HUDEP-2 (cell line): ENCODE measurements around the gene CHST11.

Experiments
- DNase-seq, 76 experiments: peaks; one replicate each; lab custom pipeline; 2025; ENCODE audit not compliant: unreplicated experiment in 76 of 76; lab: John Stamatoyannopoulos, UW

The CHST11 gene

DNA sequence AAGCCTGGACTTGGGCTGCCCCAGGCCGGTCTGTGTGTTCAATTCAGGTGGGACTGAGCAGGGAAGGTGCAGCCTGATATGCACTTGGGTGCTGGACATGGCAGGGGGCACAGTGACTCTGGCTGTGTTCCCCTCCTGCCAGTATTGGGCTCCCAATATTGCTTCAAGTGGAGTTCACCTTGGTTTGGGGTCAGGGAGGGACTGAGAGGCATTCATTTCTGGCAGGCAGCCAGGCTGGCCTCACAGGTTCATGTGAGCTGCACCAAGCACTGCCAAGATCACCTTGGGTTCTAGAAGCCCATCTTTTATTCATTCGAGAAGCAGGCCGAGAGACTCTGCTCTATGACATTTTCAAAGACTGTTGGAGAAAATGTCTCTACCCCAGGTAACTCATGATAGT, 245.0 kb downstream of the CHST11 start:
- DNase-seq, result no peak

DNA sequence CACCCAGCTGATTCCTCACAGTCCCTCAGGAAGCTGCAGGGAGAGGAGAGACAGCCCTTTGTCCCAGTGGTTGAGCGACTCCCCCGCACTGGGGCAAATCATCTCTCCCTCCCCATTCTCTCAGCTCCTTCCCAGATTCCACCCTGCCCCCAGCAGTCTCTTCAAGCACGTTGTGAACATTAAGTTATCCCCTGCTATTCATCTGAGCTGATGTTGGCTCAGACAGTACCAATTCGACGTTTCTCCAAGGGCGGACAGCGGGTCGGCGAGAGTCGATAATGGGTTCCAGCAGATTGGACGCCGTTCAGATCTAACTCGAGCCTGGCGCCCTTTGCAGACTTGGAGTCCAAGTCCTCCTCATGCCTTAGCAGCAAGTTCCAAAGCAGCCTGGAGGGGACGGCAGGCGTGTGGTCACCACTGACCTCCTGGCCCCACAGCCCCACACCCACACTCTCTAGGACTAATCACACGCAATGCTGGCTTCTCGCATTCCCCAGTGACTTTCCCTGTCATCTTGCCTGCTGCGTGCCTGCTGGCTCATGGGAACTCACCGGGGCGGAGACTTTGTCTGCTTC, 245.9 kb downstream of the CHST11 start:
- DNase-seq, result no peak

DNA sequence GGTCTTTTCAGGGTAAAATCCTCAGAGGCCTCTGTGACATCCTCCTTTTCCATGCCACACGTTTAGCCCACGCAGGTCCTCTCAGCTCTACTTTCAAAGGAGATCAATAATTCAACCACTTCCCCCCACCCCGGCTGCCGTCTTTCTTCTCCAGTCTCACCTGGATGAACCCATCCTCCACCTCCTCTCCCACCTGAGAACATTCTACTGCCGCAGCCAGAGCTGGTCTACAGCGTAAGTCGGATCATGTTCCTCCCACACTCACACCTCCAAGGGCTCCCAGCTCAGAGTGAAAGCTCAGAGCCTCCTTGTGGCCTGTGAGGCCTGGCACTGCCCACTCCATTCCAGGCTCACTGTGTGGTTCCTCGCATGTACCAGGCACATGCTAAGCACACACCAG, 246.6 kb downstream of the CHST11 start:
- DNase-seq, result no peak

DNA sequence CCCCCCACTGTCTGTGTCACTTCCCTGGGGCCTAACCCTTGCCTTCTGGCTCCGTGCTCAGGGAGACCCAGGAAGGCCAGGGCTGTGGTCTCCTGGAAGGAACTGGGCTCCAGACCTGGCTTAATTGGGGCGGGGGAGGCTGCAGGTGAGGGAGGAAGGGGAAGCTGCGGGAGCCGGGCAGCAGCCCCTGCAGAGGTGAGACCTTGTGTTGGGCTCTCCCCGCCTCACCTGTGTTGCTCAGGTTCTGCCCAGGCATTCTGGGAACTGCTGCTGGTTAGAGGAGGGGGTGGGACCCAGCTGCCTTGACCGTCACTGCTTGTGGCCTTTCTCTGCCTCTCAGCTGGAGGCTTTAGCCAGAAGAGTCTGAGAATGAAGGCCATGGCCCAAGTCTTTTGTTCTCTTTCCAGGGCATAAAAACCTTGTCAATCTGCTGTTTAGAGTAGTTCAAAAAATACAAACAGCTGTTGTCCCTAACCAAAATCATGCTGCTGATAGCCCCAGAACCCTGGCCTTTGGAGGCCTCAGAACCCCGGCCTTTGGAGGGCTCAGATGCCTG, 247.6 kb downstream of the CHST11 start:
- no peak for DNase-seq

DNA sequence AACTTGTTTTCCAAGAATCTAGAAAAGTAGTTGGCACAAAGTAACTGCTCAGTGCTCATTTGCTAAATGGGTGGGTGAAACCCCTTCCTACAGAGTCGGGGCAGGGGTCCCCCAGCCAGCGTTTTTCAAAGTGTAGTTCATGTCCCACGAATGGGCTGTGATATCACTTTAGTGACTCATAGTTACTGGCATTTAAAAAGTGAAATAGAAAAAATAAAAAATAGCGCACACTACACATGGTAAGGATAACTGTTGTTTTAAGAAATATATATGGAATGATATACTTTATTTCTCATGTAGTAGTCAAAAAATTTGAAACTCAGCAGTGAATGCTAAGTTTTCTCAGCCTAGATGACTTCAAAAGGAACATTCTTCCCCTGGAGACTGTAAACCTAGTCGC, 250.4 kb downstream of the CHST11 start:
- DNase-seq, result no peak

DNA sequence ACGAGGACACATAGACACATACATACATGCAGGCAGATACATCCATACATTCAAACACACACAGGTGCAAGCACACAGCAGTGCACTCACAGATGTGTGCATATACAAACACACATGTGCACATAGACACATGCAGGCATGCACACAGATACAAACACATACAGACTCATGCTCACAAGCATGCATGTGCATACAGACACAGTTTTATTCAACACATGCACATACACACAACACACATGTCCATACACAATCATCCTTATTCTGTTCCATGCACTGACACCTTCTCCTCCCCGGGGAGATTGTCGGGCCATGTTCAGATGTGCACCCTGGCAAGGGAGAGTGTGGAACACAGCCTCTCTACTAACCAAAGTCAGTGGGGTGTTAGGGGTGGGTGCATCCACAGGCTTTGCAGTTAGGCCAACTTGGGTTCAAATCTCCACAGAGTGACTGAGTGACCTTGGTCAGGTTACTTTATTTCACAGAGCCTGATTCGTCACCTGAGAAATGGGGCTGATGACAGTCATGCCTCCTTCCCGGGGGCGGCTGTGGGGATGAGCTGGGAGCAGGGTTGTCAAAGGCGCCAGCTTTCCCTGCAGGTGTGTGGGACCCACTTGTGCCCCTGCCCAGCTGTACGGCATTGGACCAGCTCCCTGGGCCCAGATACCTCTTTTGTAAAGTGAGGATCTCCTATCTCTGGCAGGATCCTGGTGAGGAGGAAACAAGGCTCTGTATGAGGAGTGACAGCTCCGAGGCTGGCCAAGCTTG, 251.2 kb downstream of the CHST11 start:
- no peak for DNase-seq

DNA sequence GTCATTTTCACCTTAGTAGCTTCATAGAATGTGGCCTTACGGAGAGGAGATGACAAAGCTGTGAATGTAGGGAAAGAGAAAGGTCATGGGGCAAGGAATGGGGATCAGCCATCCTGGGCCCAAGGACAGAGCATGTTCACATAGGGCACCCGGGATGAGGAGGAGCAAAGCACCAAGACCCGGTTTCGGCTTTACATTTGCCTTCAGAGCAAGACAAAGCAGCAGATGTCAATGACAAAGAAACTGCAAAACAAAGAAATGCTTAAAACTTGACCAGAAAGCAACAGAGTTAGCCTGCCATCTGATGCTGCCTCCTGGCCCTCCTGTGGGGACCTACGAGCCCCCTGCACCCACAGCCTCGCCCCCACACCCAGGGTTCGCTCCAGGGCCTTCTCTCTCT, 252.1 kb downstream of the CHST11 start:
- no peak for DNase-seq

DNA sequence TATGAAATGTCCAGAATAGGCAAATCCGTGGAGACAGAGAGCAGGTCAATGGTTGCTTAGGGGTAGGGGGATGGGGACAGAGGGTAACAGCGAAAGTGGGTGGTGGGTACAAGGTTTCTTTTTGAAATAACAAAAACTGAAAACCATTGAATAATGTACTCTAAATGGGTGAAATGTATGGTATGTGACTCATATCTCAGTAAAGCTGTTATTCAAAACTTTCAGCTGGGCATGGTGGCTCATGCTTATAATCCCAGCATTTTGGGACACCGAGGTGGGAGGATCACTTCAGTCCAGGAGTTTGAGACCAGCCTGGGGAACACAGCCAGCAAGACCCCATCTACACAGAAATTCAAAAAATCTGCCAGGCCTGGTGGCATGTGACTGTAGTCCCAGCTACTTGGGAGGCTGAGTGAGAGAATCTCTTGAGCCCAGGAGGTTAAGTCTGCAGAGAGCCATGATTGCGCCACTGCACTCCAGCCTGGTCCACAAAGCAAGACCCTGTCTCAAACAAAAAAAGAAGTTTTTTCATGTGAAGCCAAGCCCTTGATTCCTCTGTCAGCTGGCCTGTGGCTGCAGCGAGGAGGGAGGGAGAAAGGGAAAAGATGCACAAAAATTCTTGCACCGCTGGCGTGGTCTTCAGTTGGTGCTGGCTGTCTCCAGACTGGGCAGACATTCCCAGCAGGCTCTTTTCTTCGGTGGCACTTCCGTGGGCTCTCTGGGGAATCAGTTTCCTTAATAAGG, 253.1 kb downstream of the CHST11 start:
- DNase-seq, result no peak

DNA sequence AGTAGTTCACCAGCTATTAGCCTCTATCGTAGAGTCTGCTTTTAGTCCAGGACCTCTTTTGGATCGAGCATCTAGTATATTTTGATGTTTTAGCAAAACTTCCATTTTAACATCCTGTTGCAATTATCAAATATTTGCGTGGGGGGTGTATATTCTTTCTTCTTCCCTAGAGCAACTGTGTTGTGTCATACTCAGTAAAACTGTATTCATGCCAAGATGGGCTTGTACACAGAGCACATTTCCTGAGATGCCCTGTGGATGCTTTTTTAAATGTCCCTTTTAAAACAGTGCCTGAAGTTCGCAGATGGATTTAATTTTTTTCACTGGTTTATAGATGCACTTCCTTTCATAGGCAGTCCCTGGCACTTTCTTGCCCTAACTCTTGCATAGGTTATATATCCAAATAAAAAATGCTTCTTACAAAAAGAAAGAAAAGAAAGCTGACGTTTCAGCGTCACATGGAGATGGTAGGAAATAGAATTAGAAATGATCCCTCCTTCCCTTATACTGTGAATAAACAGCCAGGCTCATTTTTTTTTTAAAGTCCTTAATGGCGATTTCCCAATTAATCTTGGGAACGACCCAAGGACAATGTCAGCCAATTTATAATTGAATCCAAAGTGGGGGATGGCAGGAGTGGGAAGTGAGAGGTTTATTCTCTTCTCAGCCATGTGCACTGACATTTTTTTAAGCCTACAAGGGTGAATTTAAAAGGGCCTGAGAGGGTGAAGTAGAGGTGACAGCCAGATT, 254.4 kb downstream of the CHST11 start:
- no peak for DNase-seq

DNA sequence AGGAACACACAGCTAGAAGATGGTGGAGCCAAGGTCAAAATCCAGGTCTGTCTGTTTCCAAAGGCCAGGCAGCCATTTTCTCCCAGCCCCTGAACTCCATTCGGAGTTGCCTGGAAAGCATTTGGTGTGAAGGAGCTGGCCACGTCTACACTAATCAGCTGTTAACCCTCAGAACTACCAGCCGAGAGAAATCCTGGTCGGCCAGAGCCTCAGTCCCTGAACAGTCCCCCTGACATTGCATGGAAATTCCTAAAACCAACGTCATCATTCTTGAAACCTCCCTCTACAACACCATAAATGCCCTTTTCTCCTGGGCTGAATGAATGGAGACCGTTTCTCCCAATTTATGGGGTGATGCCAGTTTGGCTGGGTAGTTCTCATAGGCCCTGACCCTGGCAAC, 255.7 kb downstream of the CHST11 start:
- DNase-seq, result no peak

DNA sequence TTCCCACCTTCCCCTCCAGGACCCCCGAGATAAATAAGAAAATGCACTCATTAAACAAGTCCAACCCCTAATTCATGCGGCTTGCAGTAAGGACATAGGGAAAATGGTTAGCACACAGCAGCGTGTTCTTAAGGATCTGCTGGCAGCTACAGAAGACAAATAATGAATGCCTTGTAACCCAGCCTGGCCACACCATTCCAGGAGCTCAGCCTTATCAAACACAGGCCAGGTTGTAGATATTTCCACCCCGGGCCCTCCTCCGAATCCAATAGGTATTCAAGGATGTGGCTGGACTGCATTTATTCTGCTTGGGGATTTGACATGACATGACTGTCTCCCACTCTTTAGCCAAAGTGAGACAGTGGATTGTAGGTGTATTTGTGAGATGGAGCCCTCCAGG, 256.2 kb downstream of the CHST11 start:
- no peak for DNase-seq

DNA sequence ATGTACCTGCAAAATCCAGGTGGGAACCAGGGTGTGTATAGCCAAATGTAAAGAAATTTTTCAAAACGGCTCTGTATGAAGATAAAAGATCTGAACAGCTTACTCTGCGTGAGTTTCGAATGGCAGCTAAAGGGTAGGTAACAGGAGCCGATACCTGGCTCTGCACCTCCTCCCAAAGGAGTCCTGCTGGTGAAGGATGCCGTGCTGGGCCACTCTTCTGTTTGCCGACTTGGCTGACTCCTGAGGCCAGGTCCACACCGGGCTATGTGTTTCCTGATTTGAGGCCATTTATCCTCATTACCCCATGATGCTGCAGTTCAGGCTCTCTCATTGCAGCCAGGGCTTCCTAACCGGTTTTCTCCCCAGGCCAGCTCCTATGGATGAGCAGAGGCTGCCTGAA, 256.7 kb downstream of the CHST11 start:
- DNase-seq, result no peak

DNA sequence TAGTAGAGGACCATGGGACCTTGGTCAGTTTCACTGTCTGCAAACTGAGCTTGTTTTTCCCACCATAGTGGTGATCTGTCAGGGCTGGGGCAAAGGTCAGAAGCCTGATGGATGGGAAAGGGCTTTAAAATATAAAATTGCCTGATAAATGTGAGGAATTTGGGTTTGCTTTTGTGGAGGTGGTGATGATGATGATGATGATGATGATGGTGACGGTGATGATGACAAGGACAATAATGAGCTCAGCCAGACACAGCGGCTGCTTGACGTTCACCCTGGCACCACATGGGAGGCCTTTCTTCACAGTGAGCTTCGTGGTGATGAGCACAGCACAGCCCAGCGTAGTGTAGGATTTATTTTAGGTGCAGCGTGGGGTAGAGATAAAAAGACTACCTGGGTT, 257.6 kb downstream of the CHST11 start:
- no peak for DNase-seq

DNA sequence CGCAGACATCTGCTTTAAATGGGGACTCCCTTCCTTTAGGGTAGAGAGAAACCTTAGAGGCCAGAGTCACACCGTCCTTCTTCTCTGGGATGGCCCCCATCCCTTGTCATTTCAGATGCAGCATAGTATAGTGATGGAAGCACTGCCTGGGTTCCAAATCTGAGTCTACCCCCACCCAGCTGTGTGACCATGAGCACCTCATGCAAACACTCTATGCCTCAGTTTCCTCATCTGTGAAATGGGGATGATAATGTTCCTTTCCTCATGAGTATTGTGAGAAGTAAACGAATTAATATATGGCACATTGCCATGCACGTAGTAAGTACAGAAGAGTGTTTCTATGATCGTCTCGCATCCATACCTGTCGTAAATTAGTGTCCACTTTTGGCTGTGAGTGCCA, 259.4 kb downstream of the CHST11 start:
- no peak for DNase-seq

DNA sequence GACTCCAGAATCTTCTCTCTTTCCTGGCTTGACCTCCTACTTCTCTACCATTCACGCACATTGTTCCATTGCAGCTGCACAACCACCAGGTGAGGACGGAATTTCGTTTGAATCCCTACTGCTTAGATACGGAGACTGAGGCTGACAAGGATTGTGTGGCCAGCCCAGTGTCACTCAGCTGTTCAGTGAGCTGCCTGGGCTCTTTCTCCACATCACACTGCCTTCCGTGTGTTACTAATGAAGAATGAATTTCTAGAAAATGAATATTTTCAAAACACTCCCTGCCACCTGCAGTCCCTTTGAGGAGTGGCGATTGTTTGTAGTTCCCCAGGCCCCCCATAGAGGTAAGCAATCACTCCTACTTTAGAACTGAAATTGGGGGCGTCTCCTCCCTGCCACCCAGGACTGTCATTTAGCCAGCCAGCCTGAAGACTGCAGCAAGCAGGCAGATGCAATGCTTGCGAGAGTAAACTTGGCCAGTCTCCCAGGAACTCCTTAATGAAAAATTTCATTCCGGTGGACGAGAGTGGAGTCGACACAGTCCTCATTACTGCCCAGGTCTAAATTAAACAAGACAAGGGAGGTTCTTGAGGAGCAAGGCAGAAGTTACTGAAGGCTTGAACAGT, 261.7 kb downstream of the CHST11 start:
- DNase-seq, result no peak

DNA sequence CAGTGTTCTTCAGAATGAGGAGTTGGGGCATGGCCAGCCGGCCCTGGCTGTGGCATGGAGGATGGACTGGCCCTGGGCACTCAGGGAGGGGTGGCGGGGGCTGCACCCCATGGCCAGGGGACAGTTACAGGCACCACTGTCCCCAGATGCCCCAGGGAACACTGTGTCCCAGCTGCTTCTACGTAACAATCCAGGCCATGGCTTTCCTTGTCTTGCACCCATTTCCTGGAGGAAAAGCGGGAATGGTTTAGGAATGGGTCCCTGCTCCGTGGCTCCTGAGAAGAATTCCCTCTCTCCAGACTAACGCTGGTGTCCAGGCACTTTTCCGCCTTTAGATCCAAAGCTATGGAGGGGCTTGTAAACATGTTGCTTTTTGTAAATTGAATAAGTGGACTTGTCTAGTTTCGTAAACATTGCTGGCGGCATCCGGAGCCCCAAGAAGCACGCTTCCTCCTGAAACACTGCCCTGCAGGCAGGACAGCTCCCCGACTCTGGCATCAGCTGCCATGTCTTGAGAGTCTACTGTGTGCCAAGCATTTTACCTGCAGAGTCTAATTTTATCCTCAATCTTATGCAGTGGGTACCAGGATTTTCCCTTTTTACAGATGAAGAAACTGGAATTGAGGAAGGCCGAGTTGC, 263.1 kb downstream of the CHST11 start:
- DNase-seq, result no peak

DNA sequence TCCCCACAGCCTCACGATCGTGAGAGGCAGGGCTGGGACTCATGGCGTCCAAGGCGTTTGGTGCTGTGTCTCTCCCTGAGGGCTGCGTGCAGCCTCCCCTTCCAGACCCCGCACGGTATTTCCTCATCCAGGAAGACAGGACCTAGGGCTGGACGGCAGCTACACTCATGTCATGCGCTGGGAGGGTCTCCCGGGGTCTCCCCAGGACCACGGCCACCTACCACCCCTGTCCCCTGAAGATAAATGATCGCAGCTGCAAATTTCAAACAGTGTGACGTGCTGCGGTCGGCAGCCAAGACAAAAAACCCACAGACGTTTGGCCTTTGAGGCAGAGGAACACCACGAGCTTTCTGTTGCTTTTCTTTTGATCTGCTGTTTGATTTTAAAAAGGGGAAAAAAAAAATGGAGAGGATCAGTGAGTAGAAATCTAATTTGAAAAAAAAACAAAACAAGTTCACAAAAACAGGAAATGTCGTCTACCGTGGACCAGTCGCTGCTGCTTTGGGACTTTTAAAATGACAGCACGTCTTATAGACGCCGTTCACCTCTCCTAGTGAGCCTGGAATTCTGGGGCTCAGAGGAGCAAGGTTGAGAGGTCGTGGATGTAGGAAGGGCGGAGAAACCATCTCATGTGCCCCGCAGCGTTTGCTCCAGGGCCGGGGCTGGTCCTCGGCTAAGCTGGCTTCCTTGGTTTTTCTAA, 263.7 kb downstream of the CHST11 start:
- DNase-seq, result no peak

DNA sequence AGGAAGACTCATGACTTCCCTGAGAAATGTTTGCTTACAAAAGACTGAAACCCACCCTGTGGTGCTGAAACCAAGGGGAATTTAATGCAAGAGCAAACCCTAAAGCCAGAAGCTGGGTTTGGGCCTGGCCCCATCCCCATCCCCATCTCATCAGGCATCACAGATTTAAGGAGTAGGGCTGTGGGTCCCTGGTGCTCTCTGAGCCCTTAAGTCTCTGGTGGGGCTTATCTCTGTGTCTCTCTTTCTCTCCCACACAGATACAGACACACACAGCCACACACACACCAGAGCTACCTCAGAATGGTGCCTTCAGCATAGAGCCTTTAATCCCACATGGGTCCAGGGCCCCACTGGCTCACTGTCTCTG, 264.3 kb downstream of the CHST11 start:
- DNase-seq, result no peak

DNA sequence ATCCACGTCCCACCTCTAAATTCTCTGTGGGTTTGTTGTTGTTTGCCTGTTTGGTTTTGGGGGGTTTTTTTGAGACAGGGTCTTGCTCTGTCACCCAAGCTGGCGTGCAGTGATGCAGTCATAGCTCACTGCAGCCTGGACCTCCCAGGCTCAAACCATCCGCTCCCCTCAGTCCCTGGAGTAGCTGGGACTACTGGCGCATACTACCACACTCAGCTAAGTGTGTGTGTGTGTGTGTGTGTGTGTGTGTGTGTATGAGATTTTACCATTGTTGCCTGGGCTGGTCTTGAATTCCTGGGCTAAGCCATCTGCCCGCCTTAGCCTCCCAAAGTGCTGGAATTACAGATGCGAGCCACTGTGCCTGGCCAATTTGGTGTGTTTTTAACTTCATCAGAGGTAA, 265.2 kb downstream of the CHST11 start:
- DNase-seq, result no peak
